ENCODE results near the gene GOLT1B.

GRCh38 chr12:21523148-21523547 is 21.6 kb downstream of the GOLT1B start:
- TF ChIP-seq CTCF (conservative IDR thresholded peaks at IDR 0.05; ENCODE audit: low read depth, low read length) (no peak), EZH2 (IDR thresholded peaks at IDR 0.05; ENCODE audit: borderline replicate concordance, low read depth, low read length, poor library complexity, severe bottlenecking) (no peak)

Measured in A673 (cell line).